Activated CD4-positive, alpha-beta T cell treated with anti-CD3 and anti-CD28 coated beads, Interleukin-2, Interleukin-4, amounts not matched to agents 100 ng/mL and 50 ng/mL, durations not matched to agents 16 hours and 8 hours (primary cell): Measurements from ENCODE around the gene UBXN11.

ENCODE experiments used
- DNase-seq: peaks from one replicate; pipeline ENCODE4 v3.0.0-alpha.2; 2020; ENCODE audit warnings: low spot score

The UBXN11 gene

GRCh38 chr1:26268290-26269197 lies 37.9 kb downstream of the UBXN11 start:
- no peak for DNase-seq

DNA sequence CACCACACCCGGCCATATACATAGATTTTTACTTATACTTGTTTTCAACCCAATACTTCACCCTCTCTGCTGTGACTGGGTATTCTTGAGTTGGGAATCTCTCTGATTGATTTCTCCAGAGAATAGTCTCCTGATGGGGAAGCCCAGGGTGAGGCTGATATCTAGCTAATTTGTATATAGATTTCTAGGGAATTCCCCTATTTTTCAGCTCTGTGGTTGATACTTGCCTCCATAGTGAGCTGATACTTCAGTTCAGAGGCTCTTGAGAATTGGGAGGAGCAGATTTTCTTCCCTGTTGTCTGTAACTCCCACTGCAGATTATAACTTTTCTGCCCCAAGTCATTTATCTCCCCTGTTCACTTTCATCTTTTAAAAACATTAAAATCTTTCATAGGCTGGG lies 41.0 kb downstream of the UBXN11 start:
- no peak for DNase-seq

DNA sequence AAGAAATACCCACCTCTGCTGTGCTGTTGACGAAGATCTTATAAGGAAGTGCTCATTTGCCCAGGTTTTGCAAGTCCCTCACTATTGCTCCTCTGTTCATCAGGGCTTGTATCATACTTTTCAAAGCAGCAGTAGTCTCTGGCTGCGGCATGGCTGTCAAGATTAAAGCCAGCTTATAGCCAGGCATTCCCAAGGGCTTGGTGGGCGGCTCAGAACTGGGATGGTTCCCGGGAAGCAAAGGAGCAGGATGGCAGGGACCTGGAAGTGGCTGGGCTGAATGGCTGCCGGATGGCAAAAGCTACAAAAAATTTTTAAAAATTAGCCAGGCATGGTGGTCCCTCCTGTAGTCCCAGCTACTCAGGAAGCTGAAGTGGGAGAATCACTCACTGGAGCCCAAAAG lies 43.2 kb downstream of the UBXN11 start:
- DNase-seq: no peak

GRCh38 chr1:26259578-26259977 lies 46.9 kb downstream of the UBXN11 start:
- no peak for DNase-seq

DNA sequence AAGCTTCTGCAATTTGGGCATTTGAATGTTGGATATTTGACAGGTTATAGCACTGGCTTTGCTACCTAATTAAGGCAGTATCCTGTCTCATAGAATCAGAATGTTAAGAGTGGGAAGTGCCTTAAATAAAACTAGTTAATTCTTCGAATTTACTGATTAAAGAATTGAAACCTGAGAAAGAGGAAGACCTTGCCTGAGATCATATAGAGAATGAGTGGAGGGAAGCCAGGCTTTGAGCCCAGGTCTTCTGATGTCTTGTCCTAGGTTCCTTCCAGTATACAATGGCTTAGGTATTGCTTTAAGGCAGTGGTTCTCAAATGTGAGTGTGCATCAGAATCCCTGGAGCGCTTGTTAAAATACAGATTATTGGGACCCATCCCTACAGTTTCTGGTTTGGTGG lies 47.4 kb downstream of the UBXN11 start:
- no peak for DNase-seq

DNA sequence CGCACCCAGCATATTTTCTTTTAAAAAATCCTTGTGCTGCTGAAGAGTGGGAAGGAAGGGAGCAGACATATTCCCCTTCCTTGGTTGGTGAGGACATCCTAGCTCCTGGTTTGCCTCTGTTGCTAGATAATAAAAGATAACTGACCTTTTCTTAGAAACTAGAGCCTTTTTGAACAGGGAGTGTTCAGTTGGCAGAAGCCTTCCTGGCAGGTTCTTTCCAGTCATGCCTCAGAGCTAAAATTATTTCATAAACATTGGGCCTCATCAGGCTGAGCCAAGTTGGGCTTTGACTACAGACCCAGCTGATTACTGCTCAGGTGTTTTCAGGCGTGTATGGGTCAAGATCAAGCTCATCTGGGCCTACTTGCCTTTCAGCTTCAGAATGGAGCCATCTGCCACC lies 49.2 kb downstream of the UBXN11 start:
- no peak for DNase-seq

DNA sequence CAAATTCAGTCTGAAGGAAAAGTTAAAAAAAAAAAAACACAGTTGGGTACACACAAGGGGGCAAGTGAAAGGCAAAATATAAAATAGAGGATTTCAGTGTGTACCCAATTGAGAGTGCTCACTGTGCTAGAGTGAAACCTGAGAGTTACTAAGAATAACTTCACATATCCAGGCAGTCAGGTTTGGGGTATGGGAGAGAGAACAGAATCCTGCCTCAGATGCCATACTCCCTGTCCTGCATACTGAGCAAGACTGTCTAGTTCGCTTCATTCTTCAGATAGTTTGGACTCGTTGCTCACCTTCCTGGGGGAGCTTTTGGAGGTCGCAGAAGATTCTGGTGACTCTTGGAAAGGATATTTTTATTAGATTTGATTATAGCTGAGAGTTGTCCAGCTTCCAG lies 52.0 kb downstream of the UBXN11 start:
- DNase-seq: no peak

GRCh38 chr1:26252718-26253117 lies 53.7 kb downstream of the UBXN11 start:
- DNase-seq: no peak

DNA sequence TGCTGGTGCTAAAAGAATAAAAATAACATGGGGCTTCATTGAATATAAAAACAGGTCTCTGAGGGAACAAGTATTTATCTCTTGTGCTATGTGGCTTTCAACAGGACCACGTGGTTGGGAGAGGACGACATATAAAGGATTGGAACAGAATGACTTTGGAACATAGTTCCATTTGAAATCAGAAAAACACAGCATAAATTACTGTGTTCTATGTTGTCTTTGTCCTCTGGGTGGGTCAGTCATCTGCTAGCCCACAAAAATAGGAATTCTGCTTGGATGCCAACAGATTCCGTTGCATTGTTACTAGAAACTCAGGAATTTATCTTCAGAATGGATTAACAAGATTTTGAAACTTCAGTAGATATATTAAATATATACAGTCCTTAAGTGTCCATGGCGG lies 66.5 kb downstream of the UBXN11 start:
- no peak for DNase-seq

DNA sequence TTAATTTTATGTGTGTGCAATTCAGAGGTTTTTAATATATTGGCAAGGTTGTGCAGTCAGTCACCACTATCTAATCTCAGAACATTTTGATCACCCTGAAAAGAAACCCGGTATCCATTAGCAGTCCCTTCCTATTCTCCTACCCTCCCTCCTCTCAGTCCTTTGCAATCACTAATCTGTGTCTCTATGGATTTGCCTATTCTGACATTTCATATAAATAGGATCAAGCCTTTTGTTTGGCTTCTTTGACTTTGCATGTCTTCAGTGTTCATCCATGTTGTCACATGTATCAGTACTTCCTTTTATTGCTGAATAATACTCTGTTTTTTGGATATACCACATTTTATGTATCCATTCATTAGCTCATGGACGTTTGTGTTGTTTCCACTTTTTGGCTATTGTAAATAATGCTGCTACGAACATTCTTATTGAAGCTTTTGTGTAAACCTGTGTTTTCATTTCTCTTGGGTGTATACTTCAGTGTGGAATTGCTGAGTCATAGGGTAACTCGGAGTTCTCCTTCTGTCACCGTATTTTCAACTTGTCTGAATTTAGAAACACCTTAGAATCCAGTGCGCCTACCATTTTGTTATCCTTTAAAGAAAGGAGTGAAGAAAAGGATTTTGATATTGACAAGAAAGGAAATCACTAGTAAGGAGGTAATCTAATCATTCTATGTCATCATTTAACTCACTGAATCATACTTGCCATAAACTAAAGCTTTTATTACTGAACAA lies 69.0 kb downstream of the UBXN11 start:
- DNase-seq: peak; percentile 28

GRCh38 chr1:26234644-26235370 lies 71.6 kb downstream of the UBXN11 start:
- peak; percentile 30 for DNase-seq

GRCh38 chr1:26233903-26234643 lies 72.4 kb downstream of the UBXN11 start, which contains the start of gene CEP85:
Gene CEP85, plus strand, starts transcription at chr1:26234200. Its CDS starts 5,584 bp downstream, at chr1:26239784.
- peak; percentile 99 for DNase-seq
